ENCODE results near the gene TAMM41. TPM values are rescaled to one million over a fixed set of nuclear protein-coding genes. Genes with fewer than 3 reads are reported as not detected.
A peak's percentile ranks its signal among the peaks of the same experiment; 100 is the strongest.
"Not testable (repeated sequence)": the region's sequence is repeated elsewhere in the genome, so short reads cannot be mapped to it uniquely, and the experiment has no call there.

The TAMM41 gene, protein sequence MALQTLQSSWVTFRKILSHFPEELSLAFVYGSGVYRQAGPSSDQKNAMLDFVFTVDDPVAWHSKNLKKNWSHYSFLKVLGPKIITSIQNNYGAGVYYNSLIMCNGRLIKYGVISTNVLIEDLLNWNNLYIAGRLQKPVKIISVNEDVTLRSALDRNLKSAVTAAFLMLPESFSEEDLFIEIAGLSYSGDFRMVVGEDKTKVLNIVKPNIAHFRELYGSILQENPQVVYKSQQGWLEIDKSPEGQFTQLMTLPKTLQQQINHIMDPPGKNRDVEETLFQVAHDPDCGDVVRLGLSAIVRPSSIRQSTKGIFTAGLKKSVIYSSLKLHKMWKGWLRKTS
- 12.8 TPM for polyA plus RNA-seq (2013, experiment 1 of 2; ENCODE audit: insufficient read length)
- 12.6 TPM for polyA plus RNA-seq (2013, experiment 2 of 2; ENCODE audit: insufficient read length)

DNA sequence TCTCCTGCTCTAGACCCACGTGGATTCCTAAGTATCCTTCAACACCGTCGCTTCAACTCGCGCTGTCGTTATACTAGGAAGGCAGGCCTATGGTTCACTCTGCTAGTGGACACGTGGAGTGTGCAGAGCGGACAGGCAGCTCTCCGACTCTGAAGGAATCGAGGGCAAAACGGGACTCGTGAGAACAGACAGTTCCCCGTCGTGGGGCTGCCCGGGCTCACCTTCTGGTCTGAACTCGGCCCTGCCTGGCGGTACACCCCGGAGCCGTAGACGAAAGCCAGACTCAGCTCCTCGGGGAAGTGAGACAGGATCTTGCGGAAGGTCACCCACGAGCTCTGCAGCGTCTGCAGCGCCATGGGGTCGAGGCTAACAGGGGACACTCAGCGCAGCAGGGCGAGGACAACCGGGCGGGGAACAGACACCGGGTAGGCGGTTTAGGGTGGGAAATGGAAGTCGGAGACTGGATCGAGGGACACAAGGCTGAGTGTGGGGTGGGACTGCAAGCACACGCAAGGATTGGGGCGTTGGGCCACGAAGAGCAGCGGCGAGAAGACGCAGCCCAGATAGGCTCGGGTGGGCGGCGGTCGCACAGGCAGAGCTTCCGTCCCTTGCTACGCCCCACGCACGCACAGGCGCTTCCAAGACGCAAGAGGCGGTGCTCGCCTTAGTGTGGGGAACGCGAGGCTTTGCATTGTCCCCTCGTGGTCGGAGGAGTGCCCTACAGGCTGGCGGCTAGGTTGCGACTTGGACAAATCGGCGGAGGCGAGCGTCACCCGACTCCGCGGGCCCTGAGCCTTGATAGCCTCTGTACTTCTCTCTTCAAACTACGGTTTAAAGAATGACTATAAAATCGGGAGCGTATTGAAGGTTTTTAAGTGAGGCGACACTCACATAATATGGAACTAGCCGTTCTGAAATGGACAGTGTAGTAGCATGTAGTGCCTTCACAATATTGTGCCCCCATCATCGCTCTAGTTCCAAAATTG is at the start of gene TAMM41:
Gene TAMM41 (minus strand): TSS at position 605 of the 986 bp plus-strand sequence. CDS start 249 bp downstream, at position 356.
- peak; percentile 91 for DNase-seq

DNA sequence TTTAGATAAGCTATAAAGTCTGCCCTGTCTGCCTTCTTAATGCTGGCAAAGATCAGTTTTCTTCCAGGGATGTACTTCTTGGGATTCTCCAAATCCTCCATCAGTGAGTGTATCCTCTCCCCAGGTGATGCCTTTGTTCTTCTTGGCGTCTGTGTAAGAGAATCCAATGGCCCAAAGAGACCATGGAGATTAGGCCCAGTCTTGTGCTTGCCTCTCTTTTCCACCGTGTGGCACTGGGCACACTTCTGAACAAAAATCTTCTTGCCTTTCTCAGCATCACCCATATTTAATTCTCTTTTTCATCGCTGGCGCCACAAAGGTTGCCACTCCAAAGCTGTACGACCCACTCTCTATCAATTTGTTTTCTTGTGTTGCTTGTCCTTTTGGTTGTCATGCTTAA is 32.2 kb upstream of the TAMM41 start:
- DNase-seq, result no peak

DNA sequence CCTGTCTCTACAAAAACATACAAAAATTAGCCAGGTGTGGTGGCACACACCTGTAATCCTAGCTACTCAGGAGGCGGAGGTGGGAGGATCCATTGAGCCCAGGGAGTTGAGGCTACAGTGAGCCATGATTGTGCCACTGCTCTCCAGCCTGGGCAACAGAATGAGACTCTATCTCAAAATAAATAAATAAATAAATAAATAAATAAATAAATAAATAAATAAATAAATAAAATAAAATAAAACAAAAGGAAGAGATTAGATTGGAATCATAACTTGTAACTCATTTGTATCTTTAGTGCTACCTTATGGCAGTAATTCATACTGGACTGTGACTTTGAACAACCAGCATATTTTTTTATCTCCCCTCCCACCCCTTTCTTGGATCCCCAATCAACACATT is 28.0 kb upstream of the TAMM41 start:
- not testable (repeated sequence) for DNase-seq

DNA sequence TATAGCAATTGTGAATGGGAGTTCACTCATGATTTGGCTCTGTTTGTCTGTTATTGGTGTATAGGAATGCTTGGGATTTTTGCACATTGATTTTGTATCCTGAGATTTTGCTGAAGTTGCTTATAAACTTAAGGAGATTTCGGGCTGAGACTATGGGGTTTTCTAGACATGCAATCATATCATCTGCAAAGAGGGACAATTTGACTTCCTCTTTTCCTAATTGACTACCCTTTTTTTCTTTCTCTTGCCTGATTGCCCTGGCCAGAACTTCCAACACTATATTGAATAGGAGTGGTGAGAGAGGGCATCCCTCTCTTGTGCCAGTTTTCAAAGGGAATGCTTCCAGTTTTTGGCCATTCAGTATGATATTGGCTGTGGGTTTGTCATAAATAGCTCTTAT is 17.1 kb upstream of the TAMM41 start:
- DNase-seq, result not testable (repeated sequence)

DNA sequence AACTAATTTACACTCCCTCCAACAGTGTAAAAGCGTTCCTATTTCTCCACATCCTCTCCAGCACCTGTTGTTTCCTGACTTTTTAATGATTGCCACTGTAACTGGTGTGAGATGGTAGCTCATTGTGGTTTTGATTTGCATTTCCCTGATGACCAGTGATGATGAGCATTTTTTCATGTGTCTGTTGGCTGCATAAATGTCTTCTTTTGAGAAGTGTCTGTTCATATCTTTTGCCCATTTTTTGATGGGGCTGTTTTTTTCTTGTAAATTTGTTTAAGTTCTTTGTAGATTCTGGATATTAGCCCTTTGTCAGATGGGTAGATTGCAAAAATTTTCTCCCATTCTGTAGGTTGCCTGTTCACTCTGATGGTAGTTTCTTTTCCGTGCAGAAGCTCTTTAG is 15.9 kb upstream of the TAMM41 start:
- not testable (repeated sequence) for DNase-seq

DNA sequence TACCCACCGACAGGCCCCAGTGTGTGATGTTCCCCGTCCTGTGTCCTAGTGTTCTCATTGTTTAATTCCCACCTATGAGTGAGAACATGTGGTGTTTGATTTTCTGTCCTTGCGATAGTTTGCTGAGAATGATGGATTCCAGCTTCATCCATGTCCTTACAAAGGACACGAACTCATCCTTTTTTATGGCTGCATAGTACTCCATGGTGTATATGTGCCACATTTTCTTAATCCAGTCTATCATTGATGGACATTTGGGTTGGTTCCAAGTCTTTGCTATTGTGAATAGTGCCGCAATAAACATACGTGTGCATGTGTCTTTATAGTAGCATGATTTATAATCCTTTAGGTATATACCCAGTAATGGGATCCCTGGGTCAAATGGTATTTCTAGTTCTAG is 15.5 kb upstream of the TAMM41 start:
- DNase-seq, result not testable (repeated sequence)

DNA sequence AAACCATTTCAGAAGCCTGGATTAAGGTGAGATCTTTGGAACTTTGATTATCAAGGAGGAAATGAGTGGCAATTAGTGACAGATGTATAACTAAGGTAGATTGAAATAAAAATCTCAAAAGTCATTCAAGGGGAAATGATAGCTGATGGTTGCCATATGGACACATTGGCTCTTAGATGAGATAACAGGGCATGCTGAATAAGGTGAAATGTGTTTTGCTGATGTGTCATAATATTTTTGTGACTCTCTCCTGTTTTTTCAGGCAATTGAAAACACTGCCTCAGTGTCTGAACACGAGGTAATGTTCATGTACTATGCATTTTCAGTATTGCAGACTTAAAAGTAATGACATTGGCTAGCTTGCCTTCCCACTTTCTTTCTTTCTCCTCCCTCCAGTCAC is 13.5 kb upstream of the TAMM41 start:
- DNase-seq, result not testable (repeated sequence)

DNA sequence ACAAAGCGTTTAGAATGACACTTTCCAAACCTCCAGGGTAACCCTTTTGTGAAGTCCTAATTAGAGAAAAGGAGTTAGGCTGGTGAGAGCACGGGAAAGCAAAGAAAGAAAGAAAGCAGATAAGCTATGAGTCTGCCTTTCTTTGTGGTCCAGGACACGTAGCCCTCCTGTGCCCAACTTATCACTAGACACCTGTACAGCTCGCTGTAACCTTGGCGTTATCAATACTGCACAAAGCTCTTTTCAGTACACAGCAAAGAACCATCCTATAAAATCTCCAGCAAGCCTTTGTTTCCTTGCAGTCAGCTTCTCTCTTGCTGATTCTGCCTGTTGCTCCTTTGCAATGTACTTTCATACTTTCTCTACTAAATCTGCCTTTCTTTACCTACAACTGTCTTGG is 6.8 kb upstream of the TAMM41 start:
- no peak for DNase-seq

DNA sequence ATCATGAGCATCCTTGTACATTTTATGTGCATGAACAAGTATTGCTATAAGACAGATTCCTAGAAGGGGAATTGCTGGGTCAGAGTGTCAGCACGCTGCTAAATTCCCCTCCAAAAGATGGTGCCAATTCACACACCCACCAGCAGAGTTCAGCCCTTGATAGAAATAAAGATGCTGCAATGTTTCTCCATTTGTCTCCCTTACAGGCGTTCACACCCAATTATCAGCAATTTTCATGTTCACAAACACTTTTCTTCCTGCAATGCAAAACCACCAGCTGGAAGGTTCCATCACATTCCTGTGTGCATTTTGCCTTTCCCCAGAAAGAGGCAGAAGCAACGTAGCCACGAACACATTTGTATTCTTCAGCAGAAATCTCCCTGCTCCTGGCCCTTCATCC is 3.3 kb upstream of the TAMM41 start:
- DNase-seq, result no peak

DNA sequence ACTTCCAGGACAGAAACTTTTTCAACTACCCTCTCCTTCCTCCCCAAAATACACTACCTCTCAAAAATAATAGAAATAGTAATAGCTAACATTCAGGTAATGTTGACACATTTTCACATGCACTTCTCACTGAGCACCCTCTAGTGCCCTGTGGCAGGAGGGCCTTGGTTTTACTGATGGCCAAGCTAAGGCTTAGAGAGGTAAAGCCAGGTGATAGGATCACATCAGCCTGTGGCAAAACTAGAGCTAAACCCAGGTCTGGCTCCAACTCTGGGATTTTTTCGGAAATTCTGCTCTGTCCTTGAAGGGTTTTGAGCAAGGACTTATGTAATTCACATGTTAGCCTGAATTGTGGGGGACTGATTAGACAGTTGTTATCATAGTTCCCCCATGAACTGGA is 922 bp upstream of the TAMM41 start:
- no peak for DNase-seq

DNA sequence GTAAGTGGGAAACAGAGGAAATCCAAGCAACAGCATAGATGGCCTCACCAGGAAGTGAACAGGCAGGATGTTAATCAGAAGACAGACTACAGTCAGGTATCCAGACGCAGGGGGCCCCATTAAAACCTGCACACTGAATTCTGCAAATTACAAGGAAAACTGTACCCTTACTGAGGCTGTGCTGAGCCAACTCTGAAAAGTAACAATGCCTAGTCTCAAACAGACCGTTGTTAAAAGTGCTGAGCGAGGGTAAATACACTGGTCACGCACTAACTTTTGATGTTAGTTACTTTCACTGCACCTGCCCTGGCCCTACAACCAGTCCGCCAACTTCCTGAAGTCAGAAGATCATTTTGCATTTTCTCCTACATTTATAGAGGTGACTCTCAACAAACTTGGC is 1.0 kb downstream of the TAMM41 start:
- no peak for DNase-seq

DNA sequence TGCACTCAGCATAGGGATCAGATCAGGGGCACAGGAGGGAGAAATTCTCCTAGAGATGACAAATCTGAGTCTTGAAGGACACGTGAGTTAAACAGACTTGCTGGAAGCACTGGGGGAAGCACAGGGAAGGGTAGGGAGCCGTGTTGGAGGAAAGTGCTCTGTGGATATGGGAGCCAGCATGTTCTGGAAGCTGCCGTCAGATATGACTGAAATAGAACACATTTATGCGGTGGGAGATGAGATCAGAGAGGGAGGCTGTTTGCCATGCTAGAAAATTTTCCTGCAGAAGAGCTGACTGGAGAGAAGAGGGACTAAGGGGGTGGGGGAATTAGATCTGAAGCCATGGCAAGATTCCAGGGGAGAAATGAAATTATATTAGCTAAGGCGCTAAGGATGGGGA is 1.8 kb downstream of the TAMM41 start:
- DNase-seq, result no peak

DNA sequence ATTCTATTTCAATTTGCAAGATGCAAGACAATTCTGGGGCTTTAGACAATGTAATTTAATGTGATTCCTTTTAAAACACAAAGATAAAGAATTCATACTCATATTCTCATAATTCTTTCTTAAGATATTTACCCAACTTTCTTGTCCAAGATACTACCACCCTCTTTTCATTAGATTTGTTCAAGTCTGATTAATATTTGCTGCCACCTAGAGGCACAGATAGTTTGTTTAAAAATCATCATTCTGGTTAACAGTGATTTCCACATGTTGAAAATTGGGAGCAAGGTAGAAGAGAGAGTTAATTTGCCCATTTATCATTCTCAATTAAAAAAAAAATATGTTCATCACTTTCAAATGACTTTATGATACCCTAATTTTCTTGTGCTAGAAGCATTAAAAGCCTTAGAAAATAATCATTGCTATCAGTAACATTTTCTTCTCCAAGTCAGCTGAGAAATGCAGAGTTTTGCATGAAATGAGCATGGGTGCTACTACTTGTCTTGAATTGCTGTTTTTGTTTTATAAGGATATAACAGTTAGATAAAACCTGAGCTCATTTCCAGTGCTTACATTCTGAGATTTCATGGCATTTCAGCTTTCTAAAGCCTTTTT is 11.6 kb downstream of the TAMM41 start:
- peak; percentile 36 for DNase-seq

DNA sequence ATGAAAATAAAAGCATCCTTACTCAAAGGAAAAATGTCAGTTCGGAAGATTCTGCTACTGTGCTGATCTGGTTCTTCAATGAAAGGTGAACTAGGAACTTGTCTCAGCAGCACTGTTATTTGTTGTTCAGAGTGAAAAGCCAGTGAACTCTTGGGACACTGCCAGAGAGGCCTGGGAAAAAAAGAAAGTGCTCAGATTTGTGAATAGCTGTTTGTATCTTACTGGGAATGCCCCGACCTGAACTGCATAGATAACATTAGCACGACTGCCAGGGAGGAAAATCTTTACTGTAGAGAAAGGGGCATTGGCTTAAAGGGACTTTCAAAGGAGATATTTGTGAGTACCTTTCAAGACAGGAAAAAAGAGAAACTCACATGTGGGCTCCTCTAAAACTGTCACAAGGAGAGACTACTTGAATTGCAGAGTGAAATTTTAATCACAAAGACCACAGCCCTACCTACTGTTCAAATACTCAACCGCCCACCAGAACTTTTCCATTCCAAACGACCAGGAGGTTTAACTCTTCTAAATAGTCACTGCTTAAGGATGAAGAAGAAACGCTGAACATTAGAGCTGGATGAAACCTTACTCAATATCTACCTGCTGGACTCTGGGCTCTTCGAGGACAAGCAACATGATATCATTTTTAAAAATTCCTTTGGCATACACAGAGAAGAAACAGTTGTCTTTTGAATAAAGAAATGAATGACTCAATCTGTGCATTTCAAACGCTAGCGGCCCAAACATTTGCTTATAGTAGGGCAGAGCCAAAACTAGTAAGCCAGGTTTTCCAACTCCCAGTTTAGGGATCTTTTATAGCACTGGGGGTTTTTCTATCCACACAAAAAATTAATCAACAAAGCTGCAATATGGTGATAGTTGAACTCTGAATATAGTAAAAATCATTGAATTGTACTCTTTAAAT is 13.4 kb downstream of the TAMM41 start:
- DNase-seq, result no peak

DNA sequence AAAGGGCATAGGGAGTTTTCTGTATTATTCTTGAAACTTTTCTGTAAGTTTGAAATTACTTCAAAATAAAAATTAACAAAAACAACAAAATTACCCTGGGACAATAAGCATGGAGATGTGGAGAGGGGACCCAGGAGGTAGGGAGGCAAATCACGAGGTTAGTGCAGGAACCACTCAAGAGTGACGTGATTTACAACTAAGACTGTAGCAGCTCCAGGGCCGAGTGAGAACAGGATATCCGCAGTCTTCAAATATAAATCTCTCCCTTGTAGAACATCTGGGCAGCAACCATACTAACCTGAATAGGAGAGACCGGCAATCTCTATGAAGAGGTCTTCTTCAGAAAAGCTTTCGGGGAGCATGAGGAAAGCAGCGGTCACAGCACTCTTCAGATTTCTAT is 17.3 kb downstream of the TAMM41 start:
- DNase-seq, result no peak

DNA sequence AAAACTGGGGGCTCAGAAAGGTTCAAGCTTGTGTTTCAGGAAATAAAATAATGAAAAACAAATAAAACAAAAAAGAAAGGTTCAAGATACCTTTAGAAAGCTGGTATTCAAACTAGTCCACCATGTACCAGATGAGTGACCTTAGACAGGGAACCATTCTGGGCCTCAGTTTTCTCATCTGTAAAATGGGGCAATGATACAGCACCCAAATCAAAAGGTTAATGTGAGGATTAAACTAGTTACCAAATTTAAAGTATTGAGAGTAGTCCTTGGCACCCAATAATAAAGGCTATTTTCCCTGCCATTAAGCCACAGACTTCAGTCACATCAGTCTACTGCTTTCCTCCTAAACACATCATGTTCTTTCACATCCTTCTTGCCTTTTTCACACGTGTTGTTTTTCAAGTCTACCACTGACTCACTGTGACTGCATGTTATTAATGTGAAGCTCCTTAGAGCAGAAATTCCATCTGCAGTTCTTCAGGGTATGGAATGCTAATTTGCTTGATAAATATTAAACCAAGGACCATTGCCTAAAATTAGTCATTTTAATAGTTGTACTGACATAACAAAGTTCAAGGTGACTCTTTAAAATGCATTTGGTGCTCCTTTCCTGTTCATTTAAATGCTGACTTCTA is 19.9 kb downstream of the TAMM41 start:
- DNase-seq, result peak; percentile 72

DNA sequence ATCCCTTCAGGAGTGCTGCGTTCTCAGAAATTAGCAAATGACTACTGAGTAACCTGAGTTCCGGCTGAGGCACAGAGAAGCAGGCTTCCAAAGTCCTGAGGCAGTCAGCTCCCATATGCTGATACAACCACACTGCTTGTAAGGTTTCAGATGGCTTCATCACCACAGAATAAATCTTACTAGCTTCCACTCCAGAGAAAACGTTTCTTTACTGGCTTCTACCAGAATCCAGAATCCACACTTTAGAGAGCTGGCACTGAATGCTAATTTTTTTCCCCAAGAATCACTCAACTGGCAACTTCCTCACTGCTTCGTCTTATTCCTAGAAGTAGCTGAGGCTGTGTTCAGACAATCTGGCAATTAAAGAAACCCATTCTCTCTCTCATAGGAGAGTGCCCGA is 21.4 kb downstream of the TAMM41 start:
- DNase-seq, result no peak

DNA sequence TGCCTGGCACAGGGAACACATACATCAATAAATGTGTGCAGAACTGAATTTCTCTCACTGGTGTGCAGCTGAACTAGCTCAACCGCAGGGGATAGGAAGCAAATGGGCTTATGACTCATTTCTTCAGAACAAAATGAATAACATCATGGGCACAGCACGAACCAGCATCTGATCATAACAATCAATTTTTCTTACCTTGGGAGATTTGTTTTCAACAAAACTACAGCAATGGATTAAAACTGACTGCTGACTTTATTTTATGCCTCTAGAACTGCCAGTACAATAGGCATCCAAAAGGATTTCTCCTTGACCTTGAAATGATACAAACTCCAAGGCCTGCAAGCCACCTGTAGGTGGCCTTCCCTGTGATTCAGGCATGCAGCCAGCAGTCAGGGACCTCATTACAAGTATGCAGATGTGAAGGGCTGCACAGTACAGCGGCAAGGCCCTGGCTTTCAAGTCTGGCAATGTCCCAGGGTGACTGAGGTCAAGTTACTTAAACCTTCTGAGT is 26.1 kb downstream of the TAMM41 start:
- peak; percentile 20 for DNase-seq

DNA sequence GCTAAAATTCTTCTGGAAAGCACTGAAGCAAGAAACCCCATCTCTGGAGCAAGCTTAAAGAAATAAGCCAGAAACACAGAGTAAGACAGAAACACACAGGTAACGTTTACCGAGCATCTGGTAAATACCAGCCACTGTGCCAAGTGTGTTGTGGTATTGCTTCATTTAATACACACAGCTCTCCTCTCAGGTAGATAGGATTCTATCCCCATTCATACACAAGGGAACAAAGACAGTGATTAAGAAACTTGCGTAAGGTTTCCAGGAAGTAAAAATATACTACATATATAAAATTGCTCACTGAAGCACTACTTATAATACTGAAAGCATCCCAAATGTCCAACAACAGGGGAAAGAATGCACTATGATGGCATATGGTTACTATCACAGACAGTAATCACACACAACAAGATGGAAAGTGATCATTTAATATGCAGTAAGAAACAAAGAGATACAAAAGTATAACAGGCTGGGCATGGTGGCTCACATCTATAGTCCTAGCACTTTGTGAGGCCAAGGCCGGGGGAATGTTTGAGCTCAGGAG is 27.5 kb downstream of the TAMM41 start:
- DNase-seq, result no peak

DNA sequence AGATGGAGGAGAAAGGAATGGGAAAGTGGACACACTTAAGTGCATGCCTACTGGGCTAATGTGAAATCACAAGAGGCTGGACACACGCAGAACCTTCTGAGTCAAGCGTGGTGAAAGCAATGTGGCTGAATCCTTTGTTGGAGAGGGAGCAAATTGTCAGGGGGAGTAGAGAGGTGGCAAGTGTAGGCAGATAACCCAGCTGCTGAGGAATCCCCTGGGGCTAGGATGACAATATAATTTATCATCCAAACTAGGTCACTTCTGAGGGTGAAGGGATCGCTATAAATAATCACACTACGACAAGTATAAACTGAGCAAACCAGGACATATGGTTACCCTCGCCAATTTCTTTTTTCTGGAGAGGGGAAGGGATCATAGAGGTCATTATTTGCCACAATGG is 28.7 kb downstream of the TAMM41 start:
- peak; percentile 9 for DNase-seq

DNA sequence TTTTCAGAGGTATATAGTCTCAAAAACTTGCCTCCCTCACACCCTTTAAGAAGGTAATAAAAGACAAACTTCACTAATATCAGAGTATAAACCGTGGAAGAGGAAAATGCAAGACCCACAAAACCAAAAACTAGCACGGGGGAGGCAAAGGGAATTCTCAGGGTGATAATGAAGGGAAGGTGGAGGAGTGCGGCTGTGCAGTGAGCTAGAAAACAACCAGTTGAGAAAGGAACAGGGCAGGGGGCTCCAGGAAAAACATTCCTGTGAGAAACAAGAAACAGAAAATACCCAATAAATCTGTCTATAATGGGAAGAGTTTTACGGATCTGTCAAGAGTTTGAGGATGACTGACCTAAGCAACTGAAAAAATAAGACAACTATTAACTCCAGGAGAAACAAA is 31.6 kb downstream of the TAMM41 start:
- no peak for DNase-seq

All from fibroblast of skin of scalp (primary cell).